ENCODE results near the gene RUBCN.

RUBCN gene

DNA sequence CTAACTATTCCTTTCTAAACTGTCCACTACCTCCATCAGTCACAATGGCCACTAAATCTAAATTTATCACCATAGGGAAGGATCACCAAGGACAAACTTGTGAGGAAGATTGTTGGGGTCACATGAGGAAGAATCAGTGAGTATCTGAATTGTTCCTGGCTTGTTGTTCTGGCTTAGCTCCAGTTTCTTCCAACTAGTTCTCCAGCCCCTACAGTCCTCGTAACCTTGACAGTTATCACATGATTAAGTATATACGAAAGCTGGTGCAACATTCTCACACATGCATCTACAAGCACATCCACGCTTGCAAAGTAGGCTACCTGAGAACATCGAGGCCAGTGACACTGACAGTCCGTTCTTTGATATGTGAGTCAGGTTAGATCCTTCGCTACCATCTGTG, 46.0 kb downstream of the RUBCN start:
- no peak for DNase-seq (ENCODE audit: low read depth)
- TF ChIP-seq, protein P1, sequence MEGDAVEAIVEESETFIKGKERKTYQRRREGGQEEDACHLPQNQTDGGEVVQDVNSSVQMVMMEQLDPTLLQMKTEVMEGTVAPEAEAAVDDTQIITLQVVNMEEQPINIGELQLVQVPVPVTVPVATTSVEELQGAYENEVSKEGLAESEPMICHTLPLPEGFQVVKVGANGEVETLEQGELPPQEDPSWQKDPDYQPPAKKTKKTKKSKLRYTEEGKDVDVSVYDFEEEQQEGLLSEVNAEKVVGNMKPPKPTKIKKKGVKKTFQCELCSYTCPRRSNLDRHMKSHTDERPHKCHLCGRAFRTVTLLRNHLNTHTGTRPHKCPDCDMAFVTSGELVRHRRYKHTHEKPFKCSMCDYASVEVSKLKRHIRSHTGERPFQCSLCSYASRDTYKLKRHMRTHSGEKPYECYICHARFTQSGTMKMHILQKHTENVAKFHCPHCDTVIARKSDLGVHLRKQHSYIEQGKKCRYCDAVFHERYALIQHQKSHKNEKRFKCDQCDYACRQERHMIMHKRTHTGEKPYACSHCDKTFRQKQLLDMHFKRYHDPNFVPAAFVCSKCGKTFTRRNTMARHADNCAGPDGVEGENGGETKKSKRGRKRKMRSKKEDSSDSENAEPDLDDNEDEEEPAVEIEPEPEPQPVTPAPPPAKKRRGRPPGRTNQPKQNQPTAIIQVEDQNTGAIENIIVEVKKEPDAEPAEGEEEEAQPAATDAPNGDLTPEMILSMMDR (IDR thresholded peaks at IDR 0.05; ENCODE audit: control insufficient read depth, extremely low read depth, insufficient read depth): no peak
- no peak overlapping the region for H3K4me3 ChIP-seq (ENCODE audit: low read depth, low read length)

DNA sequence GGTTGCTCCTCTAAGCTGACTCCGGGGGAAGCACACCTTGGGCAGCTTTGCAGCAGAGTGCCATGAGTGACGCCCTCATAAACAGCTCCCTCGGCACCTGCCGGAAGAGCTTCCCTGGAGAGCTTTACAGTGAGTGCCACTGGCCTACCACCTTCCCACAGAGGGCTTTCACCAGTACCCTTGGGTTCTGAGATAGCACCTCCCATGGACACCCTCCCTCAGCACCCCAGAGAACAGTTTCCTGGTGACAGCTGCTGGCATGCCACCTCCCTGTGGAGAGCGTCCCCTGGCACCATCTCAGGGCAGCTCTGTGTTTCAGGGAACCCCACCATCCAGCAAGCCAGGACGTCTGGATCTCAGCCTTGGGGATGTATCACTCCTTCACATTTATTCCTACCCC, 49.1 kb downstream of the RUBCN start:
- TF ChIP-seq, protein P1 (IDR thresholded peaks at IDR 0.05; ENCODE audit: control insufficient read depth, extremely low read depth, insufficient read depth): no peak
- no peak for DNase-seq (ENCODE audit: low read depth)
- H3K4me3 ChIP-seq (ENCODE audit: low read depth, low read length): no peak overlapping the region

GRCh38 chr3:197686899-197687298, 49.8 kb downstream of the RUBCN start:
- H3K4me3 ChIP-seq (ENCODE audit: low read depth, low read length): no peak overlapping the region
- no peak for DNase-seq (ENCODE audit: low read depth)
- TF ChIP-seq, protein P1 (IDR thresholded peaks at IDR 0.05; ENCODE audit: control insufficient read depth, extremely low read depth, insufficient read depth): no peak

DNA sequence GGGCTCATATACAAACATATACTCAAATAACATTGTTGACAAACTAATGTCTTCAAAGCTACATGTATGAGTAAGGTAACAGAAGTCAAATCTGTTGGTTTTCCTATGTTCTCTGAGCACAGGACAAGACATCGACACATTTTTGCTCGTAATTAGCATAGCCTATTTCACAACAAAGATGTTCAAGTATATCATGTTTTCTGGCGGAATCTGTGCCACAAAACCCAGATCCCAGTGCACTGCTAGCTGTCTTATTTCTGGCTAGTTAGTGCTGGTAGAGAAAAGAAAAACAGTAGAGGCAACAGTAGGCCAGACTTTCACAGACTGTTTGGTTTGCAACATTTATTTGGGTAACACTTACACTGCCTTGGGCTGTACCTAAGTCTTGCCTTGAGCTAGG, 51.2 kb downstream of the RUBCN start:
- H3K4me3 ChIP-seq (ENCODE audit: low read depth, low read length): no peak overlapping the region
- TF ChIP-seq, protein P1 (IDR thresholded peaks at IDR 0.05; ENCODE audit: control insufficient read depth, extremely low read depth, insufficient read depth): no peak
- no peak for DNase-seq (ENCODE audit: low read depth)

GRCh38 chr3:197683191-197683590, 53.5 kb downstream of the RUBCN start:
- TF ChIP-seq, protein P1 (IDR thresholded peaks at IDR 0.05; ENCODE audit: control insufficient read depth, extremely low read depth, insufficient read depth): no peak
- no peak for DNase-seq (ENCODE audit: low read depth)
- no peak overlapping the region for H3K4me3 ChIP-seq (ENCODE audit: low read depth, low read length)

- DNase-seq (ENCODE audit: low read depth): no peak
- H3K4me3 ChIP-seq (ENCODE audit: low read depth, low read length): no peak overlapping the region
- TF ChIP-seq, protein P1 (IDR thresholded peaks at IDR 0.05; ENCODE audit: control insufficient read depth, extremely low read depth, insufficient read depth): no peak
Measured at GRCh38 chr3:197682713-197683112, 54.0 kb downstream of the RUBCN start.

GRCh38 chr3:197680955-197681521, 55.7 kb downstream of the RUBCN start:
- DNase-seq (ENCODE audit: low read depth): peak; percentile 69
- no peak overlapping the region for H3K4me3 ChIP-seq (ENCODE audit: low read depth, low read length)
- TF ChIP-seq, protein P1 (IDR thresholded peaks at IDR 0.05; ENCODE audit: control insufficient read depth, extremely low read depth, insufficient read depth): peak; percentile 46
